Keratinocyte (primary cell): ENCODE measurements around the gene HDAC3.

ENCODE experiments used
- CTCF ChIP-seq, 3 experiments: IDR thresholded peaks in 1 of 3; conservative IDR thresholded peaks in 1 of 3; optimal IDR thresholded peaks in 1 of 3; 2 replicates in 2 of 3; 3 replicates in 1 of 3; pipeline versions ENCODE3 to v1.5.1; 2011; ENCODE audit warnings: low read length in 3 of 3, mild to moderate bottlenecking in 3 of 3, moderate library complexity in 2 of 3, control low read depth in 1 of 3, inconsistent platforms in 1 of 3; ENCODE audit not compliant: insufficient read depth in 2 of 3; ENCODE audit errors: extremely low read depth in 1 of 3
- EZH2 ChIP-seq: IDR thresholded peaks from one replicate; pipeline ENCODE4 v1.6.1; 2012; ENCODE audit warnings: inconsistent platforms, mild to moderate bottlenecking, low read length, moderate library complexity

- no peak for TF ChIP-seq CTCF (optimal IDR thresholded peaks at IDR 0.05 in 1 of 3, IDR thresholded peaks at IDR 0.05 in 1 of 3, conservative IDR thresholded peaks at IDR 0.05 in 1 of 3; ENCODE audit: extremely low read depth in 1 of 3, insufficient read depth in 2 of 3, low read length in 3 of 3)
- no peak for TF ChIP-seq EZH2
Measured at GRCh38 chr5:141680178-141680577, 43.5 kb upstream of the HDAC3 start.
